Measurements from ENCODE around the gene BCL6. TPM values are rescaled to one million over a fixed set of nuclear protein-coding genes. Genes with fewer than 3 reads are reported as not detected.

BCL6 gene
- total and polyA plus RNA-seq, 9 donors = 46.3 to 91.1 (median 54.7) TPM

DNA sequence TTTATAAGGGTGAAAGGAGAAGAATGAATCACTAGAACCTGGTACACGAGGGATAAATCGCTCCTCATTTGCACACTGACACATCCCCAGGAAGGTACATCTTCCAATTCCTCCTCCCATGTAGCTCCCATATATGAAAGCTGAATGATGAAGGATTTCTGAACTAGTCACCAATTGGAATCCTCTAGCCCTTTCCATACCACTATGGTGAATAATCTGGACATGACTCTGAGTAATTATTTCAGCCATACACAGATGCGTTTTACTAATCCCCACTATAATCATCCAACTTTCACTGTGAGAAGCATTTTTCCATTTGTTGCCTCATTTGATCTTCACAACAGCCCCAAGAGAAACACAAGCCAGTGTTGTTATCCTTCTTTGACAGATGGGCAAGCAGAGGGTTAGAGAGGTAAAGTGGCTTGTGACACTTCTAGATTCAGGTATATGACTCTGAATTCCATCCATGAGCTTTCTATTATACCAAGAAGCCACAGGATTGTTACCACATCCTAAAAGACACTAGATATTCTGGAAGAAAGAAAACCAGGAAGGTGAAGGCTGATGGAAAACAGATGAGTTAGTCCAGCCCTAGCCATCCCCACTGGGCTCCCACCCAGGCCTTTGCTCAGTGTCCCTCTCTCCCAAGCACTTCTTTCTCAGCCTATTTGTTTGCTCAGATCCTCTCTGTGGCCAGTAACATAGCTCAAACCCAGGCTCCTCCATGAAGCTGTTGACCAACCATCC is 22.2 kb upstream of the BCL6 start:
- no peaks in the 10 kb centered on the region for H3K9me3 ChIP-seq
- 91% methylated on average over 3 of the region's 3 CpGs for WGBS, 3 donors

DNA sequence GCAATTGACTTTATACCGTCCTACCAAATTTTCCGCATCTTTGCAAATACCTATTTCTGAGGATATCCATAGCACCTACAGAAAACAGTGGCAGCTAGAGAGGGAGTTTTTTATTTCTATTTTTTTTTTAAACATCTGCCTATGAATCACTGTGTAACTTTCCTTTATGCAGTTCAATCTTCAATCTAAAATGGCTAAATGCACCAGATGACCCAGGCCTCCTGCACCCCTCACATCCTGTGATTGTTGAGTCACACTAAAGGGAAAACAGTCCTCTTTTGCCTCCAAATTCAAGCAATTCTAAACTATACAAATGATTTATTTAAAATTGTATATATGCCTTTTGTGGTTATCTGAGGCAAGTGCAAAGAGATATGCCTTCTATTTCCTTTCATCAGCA is 20.1 kb upstream of the BCL6 start:
- no peaks in the 10 kb centered on the region for H3K9me3 ChIP-seq
- H3K36me3 ChIP-seq = no peaks in the 10 kb centered on the region
- H3K4me1 ChIP-seq (ENCODE audit: insufficient read depth) = no peaks in the 10 kb centered on the region
- no peak overlapping the region for H3K27ac ChIP-seq
- TF ChIP-seq, protein P1, sequence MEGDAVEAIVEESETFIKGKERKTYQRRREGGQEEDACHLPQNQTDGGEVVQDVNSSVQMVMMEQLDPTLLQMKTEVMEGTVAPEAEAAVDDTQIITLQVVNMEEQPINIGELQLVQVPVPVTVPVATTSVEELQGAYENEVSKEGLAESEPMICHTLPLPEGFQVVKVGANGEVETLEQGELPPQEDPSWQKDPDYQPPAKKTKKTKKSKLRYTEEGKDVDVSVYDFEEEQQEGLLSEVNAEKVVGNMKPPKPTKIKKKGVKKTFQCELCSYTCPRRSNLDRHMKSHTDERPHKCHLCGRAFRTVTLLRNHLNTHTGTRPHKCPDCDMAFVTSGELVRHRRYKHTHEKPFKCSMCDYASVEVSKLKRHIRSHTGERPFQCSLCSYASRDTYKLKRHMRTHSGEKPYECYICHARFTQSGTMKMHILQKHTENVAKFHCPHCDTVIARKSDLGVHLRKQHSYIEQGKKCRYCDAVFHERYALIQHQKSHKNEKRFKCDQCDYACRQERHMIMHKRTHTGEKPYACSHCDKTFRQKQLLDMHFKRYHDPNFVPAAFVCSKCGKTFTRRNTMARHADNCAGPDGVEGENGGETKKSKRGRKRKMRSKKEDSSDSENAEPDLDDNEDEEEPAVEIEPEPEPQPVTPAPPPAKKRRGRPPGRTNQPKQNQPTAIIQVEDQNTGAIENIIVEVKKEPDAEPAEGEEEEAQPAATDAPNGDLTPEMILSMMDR (IDR thresholded peaks at IDR 0.05) = no peak
- TF ChIP-seq EP300 (IDR thresholded peaks at IDR 0.05) = no peak
- no peak for TF ChIP-seq POLR2A (IDR thresholded peaks at IDR 0.05)
- no peak for DNase-seq
- no peaks in the 10 kb centered on the region for H3K27me3 ChIP-seq
- WGBS, 3 donors = 96 to 97% (median 96%) methylated on average over 2 of the region's 2 CpGs
- H3K4me3 ChIP-seq = no peak overlapping the region
- intact Hi-C loops (cut with DNase I) = no loop called here

More for the DNA sequence above, 22.2 kb upstream of the BCL6 start:
- DNase-seq = no peak
- H3K27me3 ChIP-seq = no peaks in the 10 kb centered on the region
- H3K4me1 ChIP-seq (ENCODE audit: insufficient read depth) = no peaks in the 10 kb centered on the region
- no peak overlapping the region for H3K27ac ChIP-seq
- no peaks in the 10 kb centered on the region for H3K36me3 ChIP-seq
- TF ChIP-seq EP300 (IDR thresholded peaks at IDR 0.05) (no peak), POLR2A (IDR thresholded peaks at IDR 0.05) (no peak)
- TF ChIP-seq, protein P1 (IDR thresholded peaks at IDR 0.05) = no peak
- intact Hi-C loops (cut with DNase I) = no loop called here
- H3K4me3 ChIP-seq = no peak overlapping the region

DNA sequence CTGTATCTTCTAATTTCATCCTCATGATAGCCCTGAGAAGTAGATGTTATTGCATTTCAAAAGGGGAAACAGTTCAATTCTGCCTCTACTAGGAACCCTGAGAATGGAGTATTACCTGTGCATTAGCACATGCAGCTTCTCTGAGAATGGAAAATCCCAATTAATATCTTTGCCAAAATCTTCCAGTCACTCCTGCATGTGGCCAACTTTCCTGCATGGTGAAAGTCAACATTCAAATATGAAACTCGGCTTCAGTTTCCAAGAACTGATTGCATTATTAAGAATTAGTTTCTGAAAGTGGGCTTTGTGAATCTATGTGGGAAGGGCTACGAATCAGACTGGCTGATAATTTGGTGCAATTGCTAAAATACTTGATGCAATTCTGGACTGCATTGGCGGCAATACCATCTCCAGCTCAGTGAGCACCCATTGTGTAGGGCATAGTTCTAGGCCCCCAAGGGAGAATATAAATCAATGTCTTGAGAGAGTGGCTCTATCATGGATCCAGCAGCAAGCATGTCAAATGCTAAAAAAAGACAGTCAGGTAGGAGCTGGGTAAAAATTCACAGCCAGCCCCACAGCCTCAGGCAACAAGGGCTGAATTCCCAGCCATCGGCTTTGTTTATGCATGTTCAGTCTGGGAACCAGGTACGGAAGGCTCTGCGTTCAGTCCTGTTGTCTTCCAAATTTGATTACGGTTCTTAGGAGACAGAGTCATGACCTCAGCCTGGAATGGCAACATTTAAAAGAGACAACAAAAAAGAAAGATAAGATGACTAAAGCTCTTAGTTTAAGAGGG is 18.8 kb upstream of the BCL6 start:
- no peak overlapping the region for H3K27ac ChIP-seq
- TF ChIP-seq, protein P1 (IDR thresholded peaks at IDR 0.05) = no peak
- TF ChIP-seq EP300 (IDR thresholded peaks at IDR 0.05) (no peak), POLR2A (IDR thresholded peaks at IDR 0.05) (no peak)
- no peaks in the 10 kb centered on the region for H3K4me1 ChIP-seq (ENCODE audit: insufficient read depth)
- H3K27me3 ChIP-seq = no peaks in the 10 kb centered on the region
- H3K36me3 ChIP-seq = no peaks in the 10 kb centered on the region
- no peak overlapping the region for H3K4me3 ChIP-seq
- DNase-seq = no peak
- H3K9me3 ChIP-seq = no peaks in the 10 kb centered on the region
- WGBS, 3 donors = 60 to 67% (median 67%) methylated on average over 7 of the region's 7 CpGs
- intact Hi-C loops (cut with DNase I) = no loop called here

DNA sequence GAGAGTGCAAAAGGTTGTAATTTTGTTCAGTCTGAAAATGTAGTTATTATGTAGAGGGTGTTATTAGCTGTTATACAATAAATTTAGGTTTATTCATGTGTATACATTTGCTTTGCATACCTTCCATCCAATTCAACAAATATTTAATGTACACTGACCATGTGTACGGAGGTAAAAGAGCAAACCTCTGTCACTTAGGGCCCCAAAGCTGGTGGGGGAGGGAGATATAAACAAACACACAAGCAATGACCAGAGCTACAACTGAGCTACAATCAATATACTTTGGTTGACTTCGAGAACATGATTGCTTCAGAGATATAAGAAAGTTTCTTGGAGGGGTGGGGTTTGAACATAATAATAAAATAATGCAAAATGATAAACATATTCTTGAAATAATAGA is 17.5 kb upstream of the BCL6 start:
- DNase-seq = no peak
- no peaks in the 10 kb centered on the region for H3K27me3 ChIP-seq
- no peak overlapping the region for H3K4me3 ChIP-seq
- TF ChIP-seq, protein P1 (IDR thresholded peaks at IDR 0.05) = no peak
- 83 to 87% (median 84%) methylated on average over 2 of the region's 2 CpGs for WGBS, 3 donors
- no peaks in the 10 kb centered on the region for H3K9me3 ChIP-seq
- H3K36me3 ChIP-seq = no peaks in the 10 kb centered on the region
- H3K4me1 ChIP-seq (ENCODE audit: insufficient read depth) = no peaks in the 10 kb centered on the region
- intact Hi-C loops (cut with DNase I) = no loop called here
- H3K27ac ChIP-seq = no peak overlapping the region

All from ovary (tissue), 9 donors.